GM21528 (cell line): ENCODE data around the gene STT3B.
A peak's percentile ranks its signal among the peaks of the same experiment; 100 is the strongest.

Experiments used
- ATAC-seq: cut with Tn5 transposase; IDR thresholded peaks from one replicate; pipeline ENCODE4 v1.9.1; 2021; ENCODE audit warnings: mild to moderate bottlenecking, moderate library complexity; ENCODE audit not compliant: unreplicated experiment, low FRiP score

The STT3B gene

GRCh38 chr3:31546162-31546561, 13.4 kb downstream of the STT3B start:
- no peak for ATAC-seq

- ATAC-seq, result no peak
Observed at GRCh38 chr3:31546725-31547124, 14.0 kb downstream of the STT3B start.

- no peak for ATAC-seq
Observed at GRCh38 chr3:31550452-31551251, 17.9 kb downstream of the STT3B start.

GRCh38 chr3:31551646-31552045, 18.9 kb downstream of the STT3B start:
- ATAC-seq, result no peak

- ATAC-seq, result no peak
Observed at GRCh38 chr3:31552103-31552502, 19.4 kb downstream of the STT3B start.

GRCh38 chr3:31553258-31553657, 20.5 kb downstream of the STT3B start:
- no peak for ATAC-seq

GRCh38 chr3:31555204-31555603, 22.5 kb downstream of the STT3B start:
- ATAC-seq, result no peak

- ATAC-seq, result no peak
Observed at GRCh38 chr3:31559872-31560534, 27.3 kb downstream of the STT3B start.

GRCh38 chr3:31561891-31562290, 29.2 kb downstream of the STT3B start:
- no peak for ATAC-seq

GRCh38 chr3:31562525-31562924, 29.8 kb downstream of the STT3B start:
- no peak for ATAC-seq

GRCh38 chr3:31565288-31565687, 32.6 kb downstream of the STT3B start:
- ATAC-seq, result no peak

GRCh38 chr3:31567036-31567435, 34.3 kb downstream of the STT3B start:
- ATAC-seq, result no peak

- no peak for ATAC-seq
Observed at GRCh38 chr3:31568649-31569048, 35.9 kb downstream of the STT3B start.

- ATAC-seq, result no peak
Observed at GRCh38 chr3:31571325-31571724, 38.6 kb downstream of the STT3B start.

GRCh38 chr3:31572236-31573004, 39.7 kb downstream of the STT3B start:
- ATAC-seq, result peak; percentile 40

GRCh38 chr3:31573036-31573779, 40.5 kb downstream of the STT3B start:
- peak; percentile 53 for ATAC-seq

GRCh38 chr3:31575448-31575847, 42.7 kb downstream of the STT3B start:
- no peak for ATAC-seq

GRCh38 chr3:31576521-31576920, 43.8 kb downstream of the STT3B start:
- ATAC-seq, result no peak

- no peak for ATAC-seq
Observed at GRCh38 chr3:31577232-31577631, 44.5 kb downstream of the STT3B start.

- no peak for ATAC-seq
Observed at GRCh38 chr3:31579828-31580227, 47.1 kb downstream of the STT3B start.

- no peak for ATAC-seq
Observed at GRCh38 chr3:31580645-31581044, 47.9 kb downstream of the STT3B start.
